ENCODE measurements around the gene MINDY1. TPM values are rescaled to one million over a fixed set of nuclear protein-coding genes. Genes with fewer than 3 reads are reported as not detected.
A peak's percentile ranks its signal among the peaks of the same experiment; 100 is the strongest.

The MINDY1 gene
- total RNA-seq, 2 experiments from 2014 or later, result 8.5 to 13.8 TPM

DNA sequence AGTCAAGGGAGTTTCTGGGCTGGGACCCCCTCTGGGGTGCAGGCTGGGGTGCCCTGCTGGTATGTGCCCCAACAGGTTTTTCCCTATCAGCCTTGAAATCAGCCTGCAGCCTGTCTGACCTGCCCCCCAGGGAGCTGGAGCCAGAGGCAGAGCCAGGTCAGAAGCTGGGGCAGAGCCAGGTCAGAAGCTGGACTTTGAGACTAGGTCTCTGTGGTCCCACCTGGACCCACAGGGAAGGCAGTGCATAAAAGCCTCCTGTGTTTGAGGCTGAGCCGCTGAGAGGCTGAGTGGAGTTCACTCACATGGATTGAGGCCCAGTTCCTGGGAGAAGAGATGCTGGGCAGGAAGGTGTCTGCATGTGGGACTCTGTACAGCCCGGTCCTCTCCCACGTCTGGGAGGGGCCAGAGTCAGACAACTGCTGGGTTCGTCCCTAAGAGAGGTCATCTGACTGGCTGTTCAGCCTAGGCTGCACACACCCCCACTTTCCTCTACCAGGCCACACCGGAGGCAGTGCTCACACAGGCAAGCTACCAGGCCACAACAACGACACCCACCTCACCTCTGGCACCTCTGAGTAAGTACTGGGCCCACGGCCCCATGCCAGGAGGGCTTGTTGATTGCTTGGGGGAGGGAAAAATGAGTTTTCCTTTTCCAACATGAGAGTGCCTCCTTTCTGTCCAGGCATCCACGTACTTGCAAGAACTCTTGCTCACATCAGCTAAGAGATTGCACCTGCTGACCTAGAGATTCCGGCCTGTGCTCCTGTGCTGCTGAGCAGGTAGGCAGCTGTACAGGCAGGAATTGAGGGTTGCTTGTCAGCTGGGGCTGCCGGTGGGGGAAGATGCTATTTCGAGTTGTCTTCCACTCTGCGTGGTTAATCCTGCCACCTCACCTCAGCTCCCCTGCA, 24.6 kb downstream of the MINDY1 start, which contains the start of gene ANXA9:
Gene ANXA9 (plus strand): TSS at position 488 of the 908 bp plus-strand sequence. CDS start 814 bp downstream, outside the sequence.
- H3K4me2 ChIP-seq (ENCODE audit: low read length), result no peak within 1 kb of the TSS
- no peak within 1 kb of the TSS for H3K27ac ChIP-seq (ENCODE audit: low read depth, low read length, poor library complexity, severe bottlenecking)
- H3K79me2 ChIP-seq (ENCODE audit: insufficient read depth, low read depth, low read length), result no peaks in the 10 kb centered on the region
- BruUV-seq (replicated peaks), result no TSS peak
- TF ChIP-seq EZH2phosphoT487 (IDR thresholded peaks at IDR 0.05; ENCODE audit: borderline replicate concordance, low read depth, low read length), result no peak
- TF ChIP-seq, protein P1, sequence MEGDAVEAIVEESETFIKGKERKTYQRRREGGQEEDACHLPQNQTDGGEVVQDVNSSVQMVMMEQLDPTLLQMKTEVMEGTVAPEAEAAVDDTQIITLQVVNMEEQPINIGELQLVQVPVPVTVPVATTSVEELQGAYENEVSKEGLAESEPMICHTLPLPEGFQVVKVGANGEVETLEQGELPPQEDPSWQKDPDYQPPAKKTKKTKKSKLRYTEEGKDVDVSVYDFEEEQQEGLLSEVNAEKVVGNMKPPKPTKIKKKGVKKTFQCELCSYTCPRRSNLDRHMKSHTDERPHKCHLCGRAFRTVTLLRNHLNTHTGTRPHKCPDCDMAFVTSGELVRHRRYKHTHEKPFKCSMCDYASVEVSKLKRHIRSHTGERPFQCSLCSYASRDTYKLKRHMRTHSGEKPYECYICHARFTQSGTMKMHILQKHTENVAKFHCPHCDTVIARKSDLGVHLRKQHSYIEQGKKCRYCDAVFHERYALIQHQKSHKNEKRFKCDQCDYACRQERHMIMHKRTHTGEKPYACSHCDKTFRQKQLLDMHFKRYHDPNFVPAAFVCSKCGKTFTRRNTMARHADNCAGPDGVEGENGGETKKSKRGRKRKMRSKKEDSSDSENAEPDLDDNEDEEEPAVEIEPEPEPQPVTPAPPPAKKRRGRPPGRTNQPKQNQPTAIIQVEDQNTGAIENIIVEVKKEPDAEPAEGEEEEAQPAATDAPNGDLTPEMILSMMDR (conservative IDR thresholded peaks at IDR 0.05; ENCODE audit: low read length), result no peak
- no peaks in the 10 kb centered on the region for H3K9me2 ChIP-seq (ENCODE audit: insufficient read depth, low read length)
- no peaks in the 10 kb centered on the region for H4K20me1 ChIP-seq (ENCODE audit: insufficient read depth, low read length)
- CTCF ChIA-PET (ENCODE audit: unreplicated experiment), result interaction anchor here (1.1 kb wide), 1 partner anchor 173 kb away, joined by 3 read pairs; no protein-coding TSS in a partner anchor
- H3K4me3 ChIP-seq (ENCODE audit: low read depth, low read length, poor library complexity, severe bottlenecking), result no peak within 1 kb of the TSS
- peaks cover 32% of the 10 kb centered on the region for H3K4me1 ChIP-seq (ENCODE audit: insufficient read depth, low read length, poor library complexity, severe bottlenecking)
- POLR2A ChIA-PET, result interaction anchor here (1.0 to 1.3 kb wide), 2 partner anchors 8 to 78 kb away, joined by 3 to 5 read pairs; partner anchors contain the start of gene MLLT11
- peak within 1 kb of the TSS; percentile 52; the same call in 1 of the 2 replicates for H2AFZ ChIP-seq (ENCODE audit: low read length)
- no peaks in the 10 kb centered on the region for H3K9me3 ChIP-seq (ENCODE audit: low read length)
- no peak for DNase-seq (ENCODE audit: low spot score)
- intact Hi-C loops (cut with micrococcal nuclease; ENCODE audit: unreplicated experiment), result no loop called here
- no peaks in the 10 kb centered on the region; the same call in 1 of the 2 replicates for H3K36me3 ChIP-seq (ENCODE audit: insufficient read depth, low read length)

DNA sequence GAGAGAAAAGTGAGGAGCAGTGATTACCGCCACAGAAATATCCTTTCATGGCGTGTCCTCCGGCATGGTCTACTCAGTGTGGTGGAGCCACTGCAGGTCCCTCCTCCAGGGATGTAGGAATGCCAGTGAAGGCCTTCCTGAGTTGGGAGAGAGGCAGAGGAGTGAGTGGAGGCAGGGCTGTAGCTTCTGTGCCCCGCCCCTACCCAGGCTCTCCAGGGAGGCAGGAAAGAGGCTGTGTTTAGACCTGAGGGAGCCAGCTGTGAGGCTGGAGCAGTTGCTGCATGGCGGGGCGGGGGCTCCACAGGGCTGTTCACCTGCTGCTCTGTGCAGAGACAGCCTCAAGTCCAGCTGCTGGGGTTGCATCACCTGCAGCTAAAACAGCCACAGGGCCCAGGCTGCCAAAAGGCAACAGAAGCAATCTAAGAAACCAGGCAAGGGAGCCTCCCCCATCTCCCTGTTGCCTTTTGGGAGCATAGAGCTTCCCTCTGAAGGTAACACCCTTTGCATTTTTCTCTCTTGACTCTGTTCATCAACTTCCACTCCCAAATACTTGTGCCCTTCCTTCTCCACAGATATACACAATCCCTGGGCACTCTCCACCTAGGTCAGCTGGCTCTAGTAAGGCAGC, 25.4 kb downstream of the MINDY1 start:
- no TSS peak for BruUV-seq (replicated peaks)
- Histone ChIP-seq H3K27ac (ENCODE audit: low read depth, low read length, poor library complexity, severe bottlenecking) (no peak overlapping the region), H3K9me3 (ENCODE audit: low read length) (no peaks in the 10 kb centered on the region), H3K9me2 (ENCODE audit: insufficient read depth, low read length) (no peaks in the 10 kb centered on the region), H3K79me2 (ENCODE audit: insufficient read depth, low read depth, low read length) (no peaks in the 10 kb centered on the region), H3K4me1 (ENCODE audit: insufficient read depth, low read length, poor library complexity, severe bottlenecking) (peaks cover 38% of the 10 kb centered on the region), H3K4me2 (ENCODE audit: low read length) (no peak overlapping the region), H2AFZ (ENCODE audit: low read length) (peak overlapping the region; percentile 52; the same call in 1 of the 2 replicates), H3K36me3 (ENCODE audit: insufficient read depth, low read length) (no peaks in the 10 kb centered on the region; the same call in 1 of the 2 replicates), H4K20me1 (ENCODE audit: insufficient read depth, low read length) (no peaks in the 10 kb centered on the region), H3K4me3 (ENCODE audit: low read depth, low read length, poor library complexity, severe bottlenecking) (no peak overlapping the region)
- intact Hi-C loops (cut with micrococcal nuclease; ENCODE audit: unreplicated experiment), result no loop called here
- TF ChIP-seq, protein P1 (conservative IDR thresholded peaks at IDR 0.05; ENCODE audit: low read length), result no peak
- no peak for TF ChIP-seq EZH2phosphoT487 (IDR thresholded peaks at IDR 0.05; ENCODE audit: borderline replicate concordance, low read depth, low read length)
- CTCF ChIA-PET (ENCODE audit: unreplicated experiment), result interaction anchor here (1.1 kb wide), 1 partner anchor 174 kb away, joined by 3 read pairs; no protein-coding TSS in a partner anchor
- DNase-seq (ENCODE audit: low spot score), result peak; percentile 52
- POLR2A ChIA-PET, result interaction anchor here (1.3 kb wide), 1 partner anchor 79 kb away, joined by 3 read pairs; the partner anchor contains the start of gene MLLT11

Data from OCI-LY7 (cell line).